ENCODE data around the gene TBL1Y.

TBL1Y gene

GRCh38 chrY:7094365-7094764 is 183.9 kb downstream of the TBL1Y start:
- H4K20me1 ChIP-seq (ENCODE audit: low read depth, low read length), result no peaks in the 10 kb centered on the region
- no peak overlapping the region for H2AFZ ChIP-seq (ENCODE audit: low read depth, low read length, severe bottlenecking)
- no peaks in the 10 kb centered on the region for H3K79me2 ChIP-seq (ENCODE audit: insufficient read depth, low read length)
- H3K27ac ChIP-seq (ENCODE audit: low read depth, low read length), result no peak overlapping the region
- no peaks in the 10 kb centered on the region for H3K36me3 ChIP-seq (ENCODE audit: low read length)
- H3K27me3 ChIP-seq (ENCODE audit: low read length), result no peaks in the 10 kb centered on the region
- H3K9me3 ChIP-seq (ENCODE audit: insufficient read depth, low read length), result no peaks in the 10 kb centered on the region
- no peak overlapping the region for H3K4me2 ChIP-seq (ENCODE audit: low read depth, low read length, poor library complexity, severe bottlenecking)
- H3K9me2 ChIP-seq (replicated peaks; ENCODE audit: insufficient read depth, low read length), result no peaks in the 10 kb centered on the region
- TF ChIP-seq CTCF (IDR thresholded peaks at IDR 0.05; ENCODE audit: insufficient read depth, low read length, poor library complexity, severe bottlenecking), result no peak
- H3F3A ChIP-seq (ENCODE audit: insufficient read depth), result no peaks in the 10 kb centered on the region
- H3K9ac ChIP-seq (ENCODE audit: low read length), result no peak overlapping the region
- no peak overlapping the region for H3K4me3 ChIP-seq (ENCODE audit: insufficient read depth, low read length, poor library complexity, severe bottlenecking)

GRCh38 chrY:7097021-7097420 is 186.5 kb downstream of the TBL1Y start:
- H3K9me2 ChIP-seq (replicated peaks; ENCODE audit: insufficient read depth, low read length), result no peaks in the 10 kb centered on the region
- H3K27ac ChIP-seq (ENCODE audit: low read depth, low read length), result no peak overlapping the region
- no peaks in the 10 kb centered on the region for H3K9me3 ChIP-seq (ENCODE audit: insufficient read depth, low read length)
- no peak overlapping the region for H3K4me3 ChIP-seq (ENCODE audit: insufficient read depth, low read length, poor library complexity, severe bottlenecking)
- H2AFZ ChIP-seq (ENCODE audit: low read depth, low read length, severe bottlenecking), result no peak overlapping the region
- H3K79me2 ChIP-seq (ENCODE audit: insufficient read depth, low read length), result no peaks in the 10 kb centered on the region
- H3K27me3 ChIP-seq (ENCODE audit: low read length), result no peaks in the 10 kb centered on the region
- H3K9ac ChIP-seq (ENCODE audit: low read length), result no peak overlapping the region
- H4K20me1 ChIP-seq (ENCODE audit: low read depth, low read length), result no peaks in the 10 kb centered on the region
- no peak for TF ChIP-seq EZH2phosphoT487 (conservative IDR thresholded peaks at IDR 0.05; ENCODE audit: low read length)
- TF ChIP-seq CTCF (IDR thresholded peaks at IDR 0.05; ENCODE audit: insufficient read depth, low read length, poor library complexity, severe bottlenecking), result no peak
- no peaks in the 10 kb centered on the region for H3F3A ChIP-seq (ENCODE audit: insufficient read depth)
- H3K4me2 ChIP-seq (ENCODE audit: low read depth, low read length, poor library complexity, severe bottlenecking), result no peak overlapping the region
- H3K36me3 ChIP-seq (ENCODE audit: low read length), result no peaks in the 10 kb centered on the region

- Histone ChIP-seq H3K4me2 (ENCODE audit: low read depth, low read length, poor library complexity, severe bottlenecking) (no peak overlapping the region), H3K27me3 (ENCODE audit: low read length) (no peaks in the 10 kb centered on the region), H3K9me2 (replicated peaks; ENCODE audit: insufficient read depth, low read length) (no peaks in the 10 kb centered on the region), H3F3A (ENCODE audit: insufficient read depth) (no peaks in the 10 kb centered on the region), H3K27ac (ENCODE audit: low read depth, low read length) (no peak overlapping the region), H3K4me3 (ENCODE audit: insufficient read depth, low read length, poor library complexity, severe bottlenecking) (no peak overlapping the region), H3K36me3 (ENCODE audit: low read length) (no peaks in the 10 kb centered on the region), H3K9me3 (ENCODE audit: insufficient read depth, low read length) (no peaks in the 10 kb centered on the region), H4K20me1 (ENCODE audit: low read depth, low read length) (no peaks in the 10 kb centered on the region), H3K79me2 (ENCODE audit: insufficient read depth, low read length) (no peaks in the 10 kb centered on the region), H2AFZ (ENCODE audit: low read depth, low read length, severe bottlenecking) (no peak overlapping the region), H3K9ac (ENCODE audit: low read length) (no peak overlapping the region)
- TF ChIP-seq CTCF (IDR thresholded peaks at IDR 0.05; ENCODE audit: insufficient read depth, low read length, poor library complexity, severe bottlenecking), result no peak
- TF ChIP-seq EZH2phosphoT487 (conservative IDR thresholded peaks at IDR 0.05; ENCODE audit: low read length), result no peak
Observed at GRCh38 chrY:7099742-7100141, 189.2 kb downstream of the TBL1Y start.

GRCh38 chrY:7102680-7103079 is 192.2 kb downstream of the TBL1Y start:
- Histone ChIP-seq H3K4me2 (ENCODE audit: low read depth, low read length, poor library complexity, severe bottlenecking) (no peak overlapping the region), H3K4me3 (ENCODE audit: insufficient read depth, low read length, poor library complexity, severe bottlenecking) (no peak overlapping the region)

More at GRCh38 chrY:7102680-7103079, 192.2 kb downstream of the TBL1Y start:
- H4K20me1 ChIP-seq (ENCODE audit: low read depth, low read length), result no peaks in the 10 kb centered on the region
- no peaks in the 10 kb centered on the region for H3K9me3 ChIP-seq (ENCODE audit: insufficient read depth, low read length)
- H3F3A ChIP-seq (ENCODE audit: insufficient read depth), result no peaks in the 10 kb centered on the region
- H2AFZ ChIP-seq (ENCODE audit: low read depth, low read length, severe bottlenecking), result no peak overlapping the region
- no peaks in the 10 kb centered on the region for H3K79me2 ChIP-seq (ENCODE audit: insufficient read depth, low read length)
- H3K27ac ChIP-seq (ENCODE audit: low read depth, low read length), result no peak overlapping the region
- TF ChIP-seq CTCF (IDR thresholded peaks at IDR 0.05; ENCODE audit: insufficient read depth, low read length, poor library complexity, severe bottlenecking) (no peak), EZH2phosphoT487 (conservative IDR thresholded peaks at IDR 0.05; ENCODE audit: low read length) (no peak)
- no peaks in the 10 kb centered on the region for H3K9me2 ChIP-seq (replicated peaks; ENCODE audit: insufficient read depth, low read length)
- H3K36me3 ChIP-seq (ENCODE audit: low read length), result no peaks in the 10 kb centered on the region
- no peaks in the 10 kb centered on the region for H3K27me3 ChIP-seq (ENCODE audit: low read length)
- no peak overlapping the region for H3K9ac ChIP-seq (ENCODE audit: low read length)

Data from SU-DHL-6 (cell line).